Measurements from ENCODE around the gene SLC35C1. TPM values are rescaled to one million over a fixed set of nuclear protein-coding genes. Genes with fewer than 3 reads are reported as not detected.
A peak's percentile ranks its signal among the peaks of the same experiment; 100 is the strongest.

The SLC35C1 gene
- 16.7 TPM for total RNA-seq

GRCh38 chr11:45804761-45805304, at the start of gene SLC35C1:
TSS of gene SLC35C1 (plus strand) at chr11:45805149. CDS start at chr11:45805802, 653 bp downstream.
- intact Hi-C loops (cut with DNase I): loop anchor here (2.0 kb wide), 1 partner anchor 42 kb away; the partner anchor contains the start of gene CRY2
- Histone ChIP-seq H3K4me3 (peak within 1 kb of the TSS; percentile 91 to 97), H3K4me1 (peaks cover 48% of the 10 kb centered on the region), H3K27ac (peak within 1 kb of the TSS; percentile 94), H3K9me3 (no peaks in the 10 kb centered on the region), H3K36me3 (peaks cover 0 to 9% of the 10 kb centered on the region in 2 donors), H3K27me3 (no peaks in the 10 kb centered on the region)
- peak in 1 of 2 donors; percentile 96 for DNase-seq (ENCODE audit: extremely low spot score in 2 of 2)
- TF ChIP-seq POLR2AphosphoS5 (IDR thresholded peaks at IDR 0.05; ENCODE audit: insufficient read depth in 1 of 2, low read depth in 1 of 2): peak; percentile 82 to 97
- peak in 2 of 3 experiments; percentile 9 to 13 for TF ChIP-seq CTCF (IDR thresholded peaks at IDR 0.05)
- TF ChIP-seq POLR2A (IDR thresholded peaks at IDR 0.05): peak in 1 of 2 donors; percentile 83

- TF ChIP-seq CTCF (IDR thresholded peaks at IDR 0.05): no peak
- no peak for TF ChIP-seq POLR2AphosphoS5 (IDR thresholded peaks at IDR 0.05; ENCODE audit: insufficient read depth in 1 of 2, low read depth in 1 of 2)
- TF ChIP-seq POLR2A (IDR thresholded peaks at IDR 0.05): no peak
- Histone ChIP-seq H3K9me3 (no peaks in the 10 kb centered on the region), H3K36me3 (no peaks in the 10 kb centered on the region), H3K4me1 (peaks cover 10% of the 10 kb centered on the region), H3K4me3 (no peak overlapping the region), H3K27me3 (no peaks in the 10 kb centered on the region), H3K27ac (no peak overlapping the region)
- intact Hi-C loops (cut with DNase I): no loop called here
- no peak for DNase-seq (ENCODE audit: extremely low spot score in 2 of 2)
These were observed 49.6 kb upstream of the SLC35C1 start for GRCh38 chr11:45755281-45755859.

GRCh38 chr11:45756384-45757010, 48.5 kb upstream of the SLC35C1 start:
- H3K27ac ChIP-seq: no peak overlapping the region
- no peak overlapping the region for H3K4me3 ChIP-seq
- no peaks in the 10 kb centered on the region for H3K27me3 ChIP-seq
- TF ChIP-seq CTCF (IDR thresholded peaks at IDR 0.05) (no peak), POLR2A (IDR thresholded peaks at IDR 0.05) (no peak), POLR2AphosphoS5 (IDR thresholded peaks at IDR 0.05; ENCODE audit: insufficient read depth in 1 of 2, low read depth in 1 of 2) (no peak)
- peaks cover 10% of the 10 kb centered on the region for H3K4me1 ChIP-seq
- intact Hi-C loops (cut with DNase I): no loop called here
- no peak for DNase-seq (ENCODE audit: extremely low spot score in 2 of 2)
- no peaks in the 10 kb centered on the region for H3K36me3 ChIP-seq
- H3K9me3 ChIP-seq: no peaks in the 10 kb centered on the region

- DNase-seq (ENCODE audit: extremely low spot score in 2 of 2): no peak
- Histone ChIP-seq H3K4me1 (peaks cover 10% of the 10 kb centered on the region), H3K9me3 (no peaks in the 10 kb centered on the region), H3K36me3 (no peaks in the 10 kb centered on the region), H3K27ac (no peak overlapping the region), H3K4me3 (no peak overlapping the region), H3K27me3 (no peaks in the 10 kb centered on the region)
- TF ChIP-seq CTCF (IDR thresholded peaks at IDR 0.05) (no peak), POLR2AphosphoS5 (IDR thresholded peaks at IDR 0.05; ENCODE audit: insufficient read depth in 1 of 2, low read depth in 1 of 2) (no peak), POLR2A (IDR thresholded peaks at IDR 0.05) (no peak)
- intact Hi-C loops (cut with DNase I): no loop called here
These were observed 47.3 kb upstream of the SLC35C1 start for GRCh38 chr11:45757672-45758071.

GRCh38 chr11:45761659-45762058, 43.3 kb upstream of the SLC35C1 start:
- no peaks in the 10 kb centered on the region for H3K9me3 ChIP-seq
- intact Hi-C loops (cut with DNase I): no loop called here
- H3K27me3 ChIP-seq: no peaks in the 10 kb centered on the region
- no peaks in the 10 kb centered on the region for H3K36me3 ChIP-seq
- H3K4me3 ChIP-seq: no peak overlapping the region
- no peak overlapping the region for H3K27ac ChIP-seq
- H3K4me1 ChIP-seq: no peaks in the 10 kb centered on the region
- no peak for DNase-seq (ENCODE audit: extremely low spot score in 2 of 2)
- TF ChIP-seq POLR2A (IDR thresholded peaks at IDR 0.05) (no peak), POLR2AphosphoS5 (IDR thresholded peaks at IDR 0.05; ENCODE audit: insufficient read depth in 1 of 2, low read depth in 1 of 2) (no peak), CTCF (IDR thresholded peaks at IDR 0.05) (no peak)
